Type B pancreatic cell (in vitro differentiated cells): ENCODE measurements around the gene SLC6A11. TPM values are rescaled to one million over a fixed set of nuclear protein-coding genes. Genes with fewer than 3 reads are reported as not detected.

Source experiments
- DNase-seq: peaks from one replicate; pipeline ENCODE4 v3.0.0; 2021; ENCODE audit warnings: mixed read lengths; ENCODE audit not compliant: unreplicated experiment; ENCODE audit errors: extremely low spot score
- H3K27ac Mint-ChIP-seq: 2 replicates; pipeline ENCODE4 v1.8.0; 2021; ENCODE audit warnings: mild to moderate bottlenecking, mixed read lengths
- H3K27me3 Mint-ChIP-seq: 2 replicates; pipeline ENCODE4 v1.8.0; 2021; ENCODE audit warnings: mixed read lengths
- H3K36me3 Mint-ChIP-seq: 2 replicates; pipeline ENCODE4 v1.8.0; 2021; ENCODE audit warnings: mixed read lengths
- H3K4me1 Mint-ChIP-seq: one replicate; pipeline ENCODE4 v1.8.0; 2021; ENCODE audit warnings: mixed read lengths; ENCODE audit not compliant: unreplicated experiment
- H3K4me3 Mint-ChIP-seq: 2 replicates; pipeline ENCODE4 v1.8.0; 2021; ENCODE audit warnings: mild to moderate bottlenecking, mixed read lengths
- H3K9me3 Mint-ChIP-seq: 2 replicates; pipeline ENCODE4 v1.8.0; 2021; ENCODE audit warnings: mixed read lengths
- total RNA-seq: library from RNA; stranded (reverse); gene quantifications from 2 replicates; pipeline ENCODE4 v1.2.1, GENCODE V29; 2021; ENCODE audit warnings: low replicate concordance
- TF ChIP-seq, protein P1 (sequence below): fragments of 200-600 bp; sonication (generic); conservative IDR thresholded peaks from 2 replicates; pipeline ENCODE4 v1.5.0; 2021; ENCODE audit warnings: antibody characterized with exemption, mild to moderate bottlenecking

SLC6A11 gene
- total RNA-seq, 1 donor from 2014 or later, result 3.0 TPM

DNA sequence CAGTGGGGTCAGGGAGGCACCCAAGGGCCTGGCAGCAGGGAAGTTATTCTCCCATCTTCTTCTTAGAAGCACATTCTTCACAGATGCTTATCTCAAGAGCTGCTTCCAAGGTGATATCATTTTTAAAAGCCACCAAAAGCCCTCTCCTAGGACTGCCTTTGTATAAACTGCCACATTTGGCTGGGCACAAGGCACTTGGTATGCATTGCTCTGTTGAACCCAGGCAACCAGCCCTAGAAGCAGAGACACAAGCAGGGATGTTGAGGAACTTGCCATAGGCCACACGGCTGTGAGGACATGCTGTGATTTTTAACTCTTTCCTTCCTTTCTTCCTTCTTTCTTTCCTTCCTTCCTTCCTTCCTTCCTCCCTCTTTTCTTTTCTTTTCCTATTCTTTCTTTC lies 169.2 kb downstream of the SLC6A11 start:
- H3K36me3 Mint-ChIP-seq, result no peaks in the 10 kb centered on the region

DNA sequence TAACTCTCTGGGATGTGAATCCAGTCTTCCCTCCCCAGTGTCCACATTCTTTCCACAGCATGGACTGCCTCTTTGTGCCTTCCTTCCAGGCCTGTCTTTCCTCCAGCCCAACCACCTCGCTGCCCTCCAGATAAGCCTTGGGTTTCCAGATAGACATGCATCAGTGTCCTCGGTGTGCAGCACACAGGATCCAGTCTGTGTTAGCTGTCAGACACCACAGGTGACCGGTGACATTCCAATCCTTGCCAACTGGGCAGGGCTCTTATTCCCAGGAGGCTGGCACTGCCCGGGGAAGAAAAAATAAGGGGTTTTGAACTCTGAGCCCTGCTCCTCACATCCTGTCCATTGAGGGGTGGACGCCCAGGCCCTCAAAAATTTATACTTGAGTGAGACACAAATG lies 170.6 kb downstream of the SLC6A11 start:
- TF ChIP-seq, protein P1, sequence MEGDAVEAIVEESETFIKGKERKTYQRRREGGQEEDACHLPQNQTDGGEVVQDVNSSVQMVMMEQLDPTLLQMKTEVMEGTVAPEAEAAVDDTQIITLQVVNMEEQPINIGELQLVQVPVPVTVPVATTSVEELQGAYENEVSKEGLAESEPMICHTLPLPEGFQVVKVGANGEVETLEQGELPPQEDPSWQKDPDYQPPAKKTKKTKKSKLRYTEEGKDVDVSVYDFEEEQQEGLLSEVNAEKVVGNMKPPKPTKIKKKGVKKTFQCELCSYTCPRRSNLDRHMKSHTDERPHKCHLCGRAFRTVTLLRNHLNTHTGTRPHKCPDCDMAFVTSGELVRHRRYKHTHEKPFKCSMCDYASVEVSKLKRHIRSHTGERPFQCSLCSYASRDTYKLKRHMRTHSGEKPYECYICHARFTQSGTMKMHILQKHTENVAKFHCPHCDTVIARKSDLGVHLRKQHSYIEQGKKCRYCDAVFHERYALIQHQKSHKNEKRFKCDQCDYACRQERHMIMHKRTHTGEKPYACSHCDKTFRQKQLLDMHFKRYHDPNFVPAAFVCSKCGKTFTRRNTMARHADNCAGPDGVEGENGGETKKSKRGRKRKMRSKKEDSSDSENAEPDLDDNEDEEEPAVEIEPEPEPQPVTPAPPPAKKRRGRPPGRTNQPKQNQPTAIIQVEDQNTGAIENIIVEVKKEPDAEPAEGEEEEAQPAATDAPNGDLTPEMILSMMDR, result no peak
- DNase-seq, result no peak
- peaks cover 82% of the 10 kb centered on the region for H3K27me3 Mint-ChIP-seq
- H3K9me3 Mint-ChIP-seq, result no peaks in the 10 kb centered on the region
- H3K4me3 Mint-ChIP-seq, result no peak overlapping the region
- H3K27ac Mint-ChIP-seq, result no peak overlapping the region
- H3K36me3 Mint-ChIP-seq, result no peaks in the 10 kb centered on the region
- H3K4me1 Mint-ChIP-seq, result no peaks in the 10 kb centered on the region

More for the DNA sequence above, 169.2 kb downstream of the SLC6A11 start:
- TF ChIP-seq, protein P1, result no peak
- no peak overlapping the region for H3K27ac Mint-ChIP-seq
- H3K4me1 Mint-ChIP-seq, result no peaks in the 10 kb centered on the region
- H3K9me3 Mint-ChIP-seq, result no peaks in the 10 kb centered on the region
- DNase-seq, result no peak
- H3K4me3 Mint-ChIP-seq, result no peak overlapping the region
- H3K27me3 Mint-ChIP-seq, result peaks cover 82% of the 10 kb centered on the region

- no peak overlapping the region for H3K27ac Mint-ChIP-seq
- H3K9me3 Mint-ChIP-seq, result no peaks in the 10 kb centered on the region
- DNase-seq, result no peak
- peaks cover 78% of the 10 kb centered on the region for H3K27me3 Mint-ChIP-seq
- TF ChIP-seq, protein P1, result no peak
- no peaks in the 10 kb centered on the region for H3K4me1 Mint-ChIP-seq
- no peak overlapping the region for H3K4me3 Mint-ChIP-seq
- no peaks in the 10 kb centered on the region for H3K36me3 Mint-ChIP-seq
These were observed 172.1 kb downstream of the SLC6A11 start for GRCh38 chr3:10988001-10988665.

GRCh38 chr3:10988991-10989484 lies 173.0 kb downstream of the SLC6A11 start:
- H3K4me3 Mint-ChIP-seq, result no peak overlapping the region
- TF ChIP-seq, protein P1, result no peak
- no peak for DNase-seq
- no peak overlapping the region for H3K27ac Mint-ChIP-seq
- H3K4me1 Mint-ChIP-seq, result no peaks in the 10 kb centered on the region
- H3K36me3 Mint-ChIP-seq, result no peaks in the 10 kb centered on the region
- H3K27me3 Mint-ChIP-seq, result peaks cover 83% of the 10 kb centered on the region
- no peaks in the 10 kb centered on the region for H3K9me3 Mint-ChIP-seq

Other genes with a start within 250 kb of the SLC6A11 start
- gene SLC6A1, start 176.5 kb downstream of the SLC6A11 start, total RNA-seq, result 0.43 and 6.3 TPM in 2 replicates